ENCODE data around the gene PDK2.

DNA sequence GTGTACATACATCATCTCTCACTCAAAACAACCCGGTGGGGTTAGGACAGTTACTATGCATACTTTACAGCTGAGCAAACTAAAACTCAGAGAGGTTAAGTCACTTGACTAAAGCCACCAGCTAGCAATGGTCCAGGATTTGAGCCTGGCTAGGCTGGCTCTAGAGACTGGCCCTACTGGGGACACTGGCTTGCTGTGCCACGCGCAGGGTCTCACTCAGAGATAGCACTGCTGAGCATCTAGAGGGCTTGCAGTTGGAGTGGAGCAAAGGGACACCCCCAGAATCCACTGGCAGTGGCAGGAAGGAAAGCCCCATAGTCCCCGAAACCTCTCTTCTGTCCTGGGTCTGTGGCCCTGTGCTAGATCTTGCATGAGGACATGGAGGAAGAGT, 23.7 kb downstream of the PDK2 start:
- TF ChIP-seq, protein P1, sequence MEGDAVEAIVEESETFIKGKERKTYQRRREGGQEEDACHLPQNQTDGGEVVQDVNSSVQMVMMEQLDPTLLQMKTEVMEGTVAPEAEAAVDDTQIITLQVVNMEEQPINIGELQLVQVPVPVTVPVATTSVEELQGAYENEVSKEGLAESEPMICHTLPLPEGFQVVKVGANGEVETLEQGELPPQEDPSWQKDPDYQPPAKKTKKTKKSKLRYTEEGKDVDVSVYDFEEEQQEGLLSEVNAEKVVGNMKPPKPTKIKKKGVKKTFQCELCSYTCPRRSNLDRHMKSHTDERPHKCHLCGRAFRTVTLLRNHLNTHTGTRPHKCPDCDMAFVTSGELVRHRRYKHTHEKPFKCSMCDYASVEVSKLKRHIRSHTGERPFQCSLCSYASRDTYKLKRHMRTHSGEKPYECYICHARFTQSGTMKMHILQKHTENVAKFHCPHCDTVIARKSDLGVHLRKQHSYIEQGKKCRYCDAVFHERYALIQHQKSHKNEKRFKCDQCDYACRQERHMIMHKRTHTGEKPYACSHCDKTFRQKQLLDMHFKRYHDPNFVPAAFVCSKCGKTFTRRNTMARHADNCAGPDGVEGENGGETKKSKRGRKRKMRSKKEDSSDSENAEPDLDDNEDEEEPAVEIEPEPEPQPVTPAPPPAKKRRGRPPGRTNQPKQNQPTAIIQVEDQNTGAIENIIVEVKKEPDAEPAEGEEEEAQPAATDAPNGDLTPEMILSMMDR (conservative IDR thresholded peaks at IDR 0.05 in 1 of 2, IDR thresholded peaks at IDR 0.05 in 1 of 2; ENCODE audit: low read depth in 1 of 2, low read length in 2 of 2), result no peak
- TF ChIP-seq EZH2 (IDR thresholded peaks at IDR 0.05; ENCODE audit: low read length, missing control alignments), result no peak

Data from fibroblast of lung (primary cell).